ENCODE measurements around the gene SPARCL1.
A peak's percentile ranks its signal among the peaks of the same experiment; 100 is the strongest.
"Not testable (repeated sequence)": the region's sequence is repeated elsewhere in the genome, so short reads cannot be mapped to it uniquely, and the experiment has no call there.

Gene SPARCL1, protein sequence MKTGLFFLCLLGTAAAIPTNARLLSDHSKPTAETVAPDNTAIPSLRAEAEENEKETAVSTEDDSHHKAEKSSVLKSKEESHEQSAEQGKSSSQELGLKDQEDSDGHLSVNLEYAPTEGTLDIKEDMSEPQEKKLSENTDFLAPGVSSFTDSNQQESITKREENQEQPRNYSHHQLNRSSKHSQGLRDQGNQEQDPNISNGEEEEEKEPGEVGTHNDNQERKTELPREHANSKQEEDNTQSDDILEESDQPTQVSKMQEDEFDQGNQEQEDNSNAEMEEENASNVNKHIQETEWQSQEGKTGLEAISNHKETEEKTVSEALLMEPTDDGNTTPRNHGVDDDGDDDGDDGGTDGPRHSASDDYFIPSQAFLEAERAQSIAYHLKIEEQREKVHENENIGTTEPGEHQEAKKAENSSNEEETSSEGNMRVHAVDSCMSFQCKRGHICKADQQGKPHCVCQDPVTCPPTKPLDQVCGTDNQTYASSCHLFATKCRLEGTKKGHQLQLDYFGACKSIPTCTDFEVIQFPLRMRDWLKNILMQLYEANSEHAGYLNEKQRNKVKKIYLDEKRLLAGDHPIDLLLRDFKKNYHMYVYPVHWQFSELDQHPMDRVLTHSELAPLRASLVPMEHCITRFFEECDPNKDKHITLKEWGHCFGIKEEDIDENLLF

DNA sequence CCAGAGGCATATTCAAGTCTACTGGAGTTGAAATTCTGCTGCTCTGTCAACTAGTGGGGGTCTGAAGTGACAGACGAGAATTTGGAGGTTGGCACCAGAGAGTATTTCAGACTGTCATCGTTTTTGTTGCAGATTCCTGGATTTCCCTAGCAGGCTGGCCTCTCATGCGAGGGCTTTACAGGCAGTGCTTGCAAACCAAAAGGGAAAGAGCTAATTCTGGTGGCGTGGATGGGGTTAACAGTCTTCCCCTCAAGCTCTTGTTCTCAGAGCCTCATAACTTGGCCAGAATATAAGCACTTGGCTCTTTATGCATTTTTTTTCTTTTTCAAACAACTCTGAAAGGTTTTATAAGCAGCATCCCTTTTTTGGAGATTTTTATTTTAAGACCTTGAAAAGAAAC, at the start of gene SPARCL1:
Gene SPARCL1 (minus strand): TSS at position 190 of the 400 bp plus-strand sequence. CDS start 29,802 bp downstream, outside the sequence.
- no peak for DNase-seq (ENCODE audit: low read depth in 3 of 3)

- DNase-seq (ENCODE audit: low read depth in 3 of 3) = no peak
Measured at GRCh38 chr4:87575983-87576382, 46.8 kb upstream of the SPARCL1 start.

GRCh38 chr4:87575408-87575807, 46.2 kb upstream of the SPARCL1 start:
- DNase-seq (ENCODE audit: low read depth in 3 of 3) = no peak

DNA sequence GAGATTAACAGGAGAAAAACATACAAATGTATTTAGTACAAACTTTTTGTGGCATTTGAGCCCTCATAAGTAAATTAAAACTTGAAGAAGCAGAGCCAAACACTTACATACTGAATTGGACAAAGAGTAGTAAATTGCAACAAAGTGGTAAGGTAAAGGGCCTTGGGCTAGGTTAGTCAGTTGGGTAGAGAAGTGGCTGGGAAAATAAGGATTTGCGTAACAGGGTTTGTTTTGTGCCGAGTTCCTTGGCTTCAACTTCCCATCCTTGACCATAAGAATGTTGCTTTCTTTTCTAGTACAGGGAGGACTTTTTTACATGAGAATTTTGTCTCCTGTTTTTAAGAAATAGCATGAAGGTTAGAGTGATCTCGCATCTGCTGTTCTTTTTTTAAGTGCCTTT, 45.8 kb upstream of the SPARCL1 start:
- DNase-seq (ENCODE audit: low read depth in 3 of 3) = no peak

DNA sequence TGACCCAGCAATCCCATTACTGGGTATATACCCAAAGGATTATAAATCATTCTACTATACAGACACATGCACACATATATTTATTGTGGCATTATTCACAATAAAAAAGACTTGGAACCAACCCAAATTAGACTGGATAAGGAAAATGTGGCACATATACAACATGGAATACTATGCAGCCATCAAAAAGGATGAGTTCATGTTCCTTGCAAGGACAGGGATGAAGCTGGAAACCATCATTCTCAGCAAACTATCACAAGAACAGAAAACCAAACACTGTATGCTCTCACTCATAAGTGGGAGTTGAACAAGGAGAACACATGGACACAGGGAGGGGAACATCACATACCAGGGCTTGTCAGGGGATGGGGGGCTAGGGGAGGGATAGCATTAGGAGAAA, 45.2 kb upstream of the SPARCL1 start:
- not testable (repeated sequence) for DNase-seq (ENCODE audit: low read depth in 3 of 3)

DNA sequence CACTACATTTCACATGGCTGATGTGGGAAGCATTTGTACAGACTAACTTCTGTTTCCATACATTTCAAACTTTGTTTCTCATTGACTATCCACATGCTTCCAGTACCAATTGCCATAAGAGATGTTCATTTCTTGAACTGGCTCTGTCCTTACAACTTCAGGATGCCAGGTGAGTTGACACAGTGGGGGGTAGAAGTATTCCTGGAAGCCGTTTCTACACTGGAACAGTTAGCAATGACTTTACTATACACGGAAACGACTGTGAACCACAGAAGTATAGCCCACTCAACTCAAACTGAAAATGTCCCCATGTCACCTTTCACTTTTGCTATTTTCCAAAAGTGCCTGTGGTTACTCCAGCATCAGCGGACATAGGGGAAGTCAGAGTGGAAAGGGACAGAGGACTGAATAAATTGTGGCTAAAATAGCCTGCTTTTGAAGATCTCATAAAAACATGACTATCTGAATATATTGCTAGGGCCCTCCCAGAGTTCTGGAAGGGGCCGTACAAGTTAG, 41.2 kb upstream of the SPARCL1 start:
- DNase-seq (ENCODE audit: low read depth in 3 of 3) = no peak

DNA sequence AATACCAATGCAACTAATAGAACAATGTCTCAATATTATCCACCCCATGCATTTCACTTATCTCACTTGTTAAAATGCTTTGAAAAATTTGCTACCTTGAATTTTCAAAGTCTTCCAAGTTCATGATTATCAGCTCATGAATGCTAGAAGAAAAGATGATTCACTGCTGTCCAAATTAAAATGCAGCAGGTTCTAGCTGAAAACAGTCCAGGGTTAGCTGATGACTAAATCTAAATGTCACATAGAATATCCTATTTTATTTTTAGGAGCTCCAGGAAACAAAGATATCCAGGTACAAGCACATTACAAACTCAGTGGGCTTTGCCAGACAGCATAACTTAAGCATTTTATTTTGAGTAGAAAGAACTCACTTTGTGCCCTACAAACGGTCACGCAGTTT, 38.0 kb upstream of the SPARCL1 start:
- no peak for DNase-seq (ENCODE audit: low read depth in 3 of 3)

GRCh38 chr4:87566276-87566675, 37.1 kb upstream of the SPARCL1 start:
- no peak for DNase-seq (ENCODE audit: low read depth in 3 of 3)

DNA sequence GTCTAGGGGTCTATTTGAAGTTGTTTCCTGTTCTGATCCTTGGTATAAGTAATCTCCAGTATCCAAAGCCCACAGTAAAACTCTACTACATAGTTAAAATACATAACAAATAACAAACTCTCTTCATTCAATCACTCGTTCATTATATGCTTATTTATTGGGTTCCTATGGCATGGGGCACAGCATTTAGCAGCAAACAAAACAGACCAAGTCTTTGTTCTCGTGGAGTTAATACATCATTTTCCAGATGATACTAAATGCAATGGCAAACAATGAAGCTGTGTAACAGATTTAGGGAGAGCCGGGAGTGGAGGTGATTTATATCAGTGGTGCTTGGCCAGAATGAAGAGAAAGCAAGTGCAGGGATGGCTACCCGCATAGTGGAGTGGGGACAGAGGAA, 36.6 kb upstream of the SPARCL1 start:
- no peak for DNase-seq (ENCODE audit: low read depth in 3 of 3)

DNA sequence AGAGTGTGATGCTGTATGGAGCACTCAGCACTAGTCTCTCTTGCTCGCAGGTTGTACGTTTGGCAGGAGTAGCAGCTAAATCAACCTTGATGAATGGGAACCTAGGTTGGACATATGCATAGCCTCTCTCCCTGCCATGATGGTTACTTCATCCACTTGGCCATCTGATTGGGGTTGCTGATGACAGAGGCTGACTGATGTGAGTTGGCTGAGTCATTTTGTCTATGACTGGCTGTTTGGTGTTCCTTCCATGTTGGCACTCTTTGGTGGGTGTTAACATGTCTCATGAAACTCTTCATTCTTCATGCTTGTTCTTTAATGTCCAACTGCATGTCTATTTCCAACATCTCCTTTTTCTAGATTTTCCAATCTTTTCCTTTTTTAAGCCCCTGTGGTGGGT, 31.6 kb upstream of the SPARCL1 start:
- no peak for DNase-seq (ENCODE audit: low read depth in 3 of 3)

- DNase-seq (ENCODE audit: low read depth in 3 of 3) = peak in 1 of 3 experiments; percentile 1
Measured at GRCh38 chr4:87559090-87559837, 30.1 kb upstream of the SPARCL1 start.

- DNase-seq (ENCODE audit: low read depth in 3 of 3) = no peak
Measured at GRCh38 chr4:87557348-87557747, 28.2 kb upstream of the SPARCL1 start.

DNA sequence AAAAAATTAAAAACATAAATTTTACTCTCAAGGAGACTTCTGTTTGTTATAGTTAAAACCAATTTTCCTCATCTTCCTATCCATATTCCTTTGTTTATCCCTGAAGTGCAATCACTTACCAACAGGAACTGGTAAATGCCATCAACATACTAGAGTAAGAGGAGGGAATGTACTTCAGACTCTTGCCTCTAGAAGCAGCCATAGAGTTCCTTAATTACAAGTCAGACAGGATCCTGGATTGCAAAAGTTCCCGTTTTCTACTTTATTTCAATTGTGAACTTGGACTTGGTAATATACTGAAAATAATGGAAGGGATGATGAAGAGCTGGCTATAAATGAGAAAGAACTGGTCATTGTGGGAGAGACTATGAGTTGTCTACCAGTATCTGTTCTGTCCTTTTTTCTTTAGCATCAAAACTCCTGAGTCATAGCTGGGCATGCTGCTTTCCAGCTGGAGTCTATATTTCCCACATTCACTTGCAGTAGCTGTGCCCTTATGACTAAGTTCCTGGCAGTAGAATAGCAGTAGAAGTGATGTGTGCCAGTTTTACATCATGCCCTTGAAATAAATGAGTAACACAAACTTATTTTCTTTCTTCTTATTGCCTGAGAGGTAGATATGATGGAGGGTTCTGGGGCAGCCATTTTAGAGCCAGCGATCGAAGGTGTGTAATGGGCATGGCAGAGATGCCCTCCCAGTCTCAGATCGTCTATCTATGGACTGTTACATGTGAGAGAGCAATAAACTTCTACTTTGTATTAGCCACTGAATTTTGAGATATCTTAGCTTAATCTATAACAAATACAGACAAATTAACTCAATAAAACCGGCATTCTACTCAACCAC, 26.8 kb upstream of the SPARCL1 start:
- no peak for DNase-seq (ENCODE audit: low read depth in 3 of 3)

DNA sequence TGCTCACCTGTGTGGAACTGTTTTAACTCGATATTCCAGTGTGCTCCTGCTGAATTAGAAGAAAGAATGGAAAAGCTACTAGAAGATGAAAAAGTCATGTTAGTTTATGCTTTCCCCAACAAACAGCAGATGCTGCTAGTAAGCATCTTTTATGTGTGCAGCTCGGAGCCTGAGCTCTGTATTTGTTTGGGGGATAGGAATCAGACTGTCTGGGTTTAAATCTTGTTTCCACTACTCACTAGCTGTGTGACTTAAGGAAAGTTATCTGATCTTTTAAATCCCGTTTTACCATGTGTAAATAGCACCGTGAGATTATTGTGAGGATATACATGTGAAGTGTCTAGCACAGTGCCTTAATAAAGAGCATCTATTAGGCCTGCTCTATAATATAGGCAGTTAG, 24.0 kb upstream of the SPARCL1 start:
- DNase-seq (ENCODE audit: low read depth in 3 of 3) = no peak

DNA sequence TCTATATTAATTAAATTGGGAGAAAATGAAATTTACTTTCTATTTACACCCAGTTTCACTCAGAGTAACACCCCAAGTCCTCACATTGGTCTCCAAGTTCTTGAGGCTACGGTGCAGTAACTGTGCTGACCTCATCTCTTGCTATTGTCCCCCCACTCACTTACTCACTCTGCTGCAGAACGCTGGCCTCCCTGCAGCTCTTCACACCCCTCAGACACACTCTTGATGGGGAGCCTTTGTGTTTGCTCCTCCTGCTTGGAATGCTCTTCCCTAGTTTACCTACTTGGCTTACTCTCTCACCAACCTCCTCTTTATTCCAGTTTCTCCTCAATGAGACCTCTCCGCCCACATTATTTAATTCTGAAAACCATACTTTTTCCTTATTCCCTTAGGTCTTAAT, 22.2 kb upstream of the SPARCL1 start:
- no peak for DNase-seq (ENCODE audit: low read depth in 3 of 3)

DNA sequence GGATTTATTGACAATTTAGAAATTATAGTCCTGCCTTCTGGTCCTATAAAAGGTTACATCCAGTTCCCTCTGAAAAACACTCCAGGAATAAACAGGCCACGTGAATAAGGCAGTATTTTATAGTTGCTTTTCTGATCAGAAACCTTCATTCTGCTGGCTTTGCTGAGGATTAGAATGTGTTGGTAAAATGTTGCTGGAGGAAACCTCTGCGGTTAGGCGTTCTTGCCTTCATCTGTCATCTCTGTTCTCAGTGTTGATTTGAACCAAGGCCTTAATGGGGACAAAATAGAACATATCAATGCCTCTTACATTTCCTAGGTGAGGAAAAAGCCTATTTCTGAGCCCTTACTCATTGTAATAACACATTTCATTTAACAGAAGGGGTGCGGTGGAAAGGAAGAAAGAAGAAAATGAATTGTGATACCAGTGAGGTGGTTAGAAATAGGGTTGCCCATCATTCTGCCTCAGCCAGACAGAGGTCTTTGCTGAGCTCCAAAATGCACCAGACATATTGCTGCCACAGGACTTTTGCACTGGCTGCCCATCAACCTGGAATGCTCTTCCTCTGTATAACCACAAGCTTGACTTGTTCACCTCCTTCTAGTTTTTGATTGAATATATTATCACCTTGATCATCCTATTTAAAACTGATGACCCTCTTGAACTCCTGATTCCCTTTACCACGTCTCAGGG, 18.0 kb upstream of the SPARCL1 start:
- DNase-seq (ENCODE audit: low read depth in 3 of 3) = no peak

DNA sequence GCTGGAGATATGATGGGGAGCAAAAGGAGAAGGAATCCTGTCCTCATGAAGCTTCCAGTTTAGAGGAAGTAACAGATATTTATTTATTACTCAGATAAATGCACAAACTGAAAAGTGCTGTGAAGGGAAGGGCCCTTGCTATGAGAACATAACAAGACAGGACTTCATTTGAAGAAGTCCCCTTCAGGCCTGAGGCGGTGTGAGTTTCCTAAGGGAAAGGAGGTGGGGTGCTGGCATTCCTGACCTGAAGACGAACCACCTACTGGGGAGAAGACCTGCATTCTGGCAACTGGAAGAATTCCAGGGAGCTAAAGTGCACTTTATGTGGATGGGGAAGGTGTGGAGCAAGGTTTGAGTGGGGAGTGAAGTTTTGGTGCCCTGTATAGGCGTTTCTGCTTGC, 15.9 kb upstream of the SPARCL1 start:
- DNase-seq (ENCODE audit: low read depth in 3 of 3) = no peak

GRCh38 chr4:87543835-87544461, 14.8 kb upstream of the SPARCL1 start:
- DNase-seq (ENCODE audit: low read depth in 3 of 3) = no peak

- no peak for DNase-seq (ENCODE audit: low read depth in 3 of 3)
Measured at GRCh38 chr4:87542734-87543312, 13.6 kb upstream of the SPARCL1 start.

All from stimulated activated CD4-positive, alpha-beta T cell treated with anti-CD3 and anti-CD28 coated beads, TNF-alpha, amount 100 ng/mL, for 4 hours (primary cell).